RWPE2 (cell line): ENCODE results near the gene ARPC4.

Experiments used
- ATAC-seq: fragments of 200-7000 bp; cut with Tn5 transposase; 3 replicates; pipeline ENCODE4 v1.9.1; 2021; ENCODE audit warnings: low read depth
- DNase-seq: peaks from one replicate; pipeline ENCODE4 v3.0.0-alpha.2; 2020; ENCODE audit warnings: low spot score
- H3K27ac ChIP-seq: fragments of 450-650 bp; 2 replicates; pipeline ENCODE4 v1.5.1; 2017; ENCODE audit warnings: mild to moderate bottlenecking; ENCODE audit not compliant: poor library complexity, severe bottlenecking
- H3K27me3 ChIP-seq: fragments of 250-450 bp; sonication (Bioruptor Pico); 2 replicates; pipeline ENCODE4 v1.5.1; 2021; ENCODE audit warnings: mild to moderate bottlenecking, moderate library complexity; ENCODE audit not compliant: insufficient read depth, poor library complexity, severe bottlenecking
- H3K36me3 ChIP-seq: fragments of 250-450 bp; sonication (Bioruptor Pico); 2 replicates; pipeline ENCODE4 v1.5.1; 2020; ENCODE audit warnings: low read depth, mild to moderate bottlenecking, moderate library complexity
- H3K4me1 ChIP-seq: fragments of 250-450 bp; sonication (Bioruptor Pico); 2 replicates; pipeline ENCODE4 v1.5.1; 2021; ENCODE audit warnings: mild to moderate bottlenecking, moderate library complexity; ENCODE audit not compliant: insufficient read depth, poor library complexity, severe bottlenecking
- H3K4me3 ChIP-seq: fragments of 250-450 bp; sonication (Bioruptor Pico); 2 replicates; pipeline ENCODE4 v1.5.1; 2021; ENCODE audit warnings: mild to moderate bottlenecking, moderate library complexity; ENCODE audit not compliant: severe bottlenecking
- H3K9me3 ChIP-seq: fragments of 250-450 bp; sonication (Bioruptor Pico); 2 replicates; pipeline ENCODE4 v1.5.1; 2021; ENCODE audit warnings: mild to moderate bottlenecking, moderate library complexity; ENCODE audit not compliant: severe bottlenecking
- CTCF ChIP-seq: fragments of 450-650 bp; IDR thresholded peaks from one replicate; pipeline ENCODE4 v1.5.1; 2017; ENCODE audit warnings: mild to moderate bottlenecking, moderate library complexity; ENCODE audit not compliant: poor library complexity, severe bottlenecking

ARPC4 gene

DNA sequence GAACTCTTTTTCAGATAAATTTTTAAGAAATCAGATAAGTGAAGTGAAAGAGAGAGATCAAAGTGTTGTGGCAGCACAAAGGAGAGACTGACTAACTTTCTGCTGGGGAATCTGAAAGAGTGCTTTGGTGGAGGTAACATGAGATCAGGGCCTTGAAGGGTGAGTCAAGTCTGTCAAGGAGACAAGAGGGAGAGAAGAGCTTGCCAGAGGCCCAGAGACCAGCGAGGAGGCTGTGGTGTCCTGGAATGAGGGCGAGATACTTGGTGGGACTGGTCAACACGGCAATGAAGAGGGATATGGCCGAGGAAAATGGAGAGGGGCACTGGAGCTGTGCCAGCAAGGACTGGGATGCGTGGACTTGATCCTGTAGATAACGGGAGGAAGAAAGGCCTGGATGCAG is 5.2 kb upstream of the ARPC4 start:
- DNase-seq: no peak
- no peaks in the 10 kb centered on the region for H3K9me3 ChIP-seq
- no peak overlapping the region for H3K4me3 ChIP-seq
- H3K27ac ChIP-seq: no peak overlapping the region
- ATAC-seq: no peak
- no peak for TF ChIP-seq CTCF
- H3K4me1 ChIP-seq: peaks cover 2% of the 10 kb centered on the region
- H3K36me3 ChIP-seq: peaks cover 53% of the 10 kb centered on the region
- no peaks in the 10 kb centered on the region for H3K27me3 ChIP-seq

GRCh38 chr3:9791127-9791526 is 1.8 kb upstream of the ARPC4 start:
- no peak overlapping the region for H3K4me3 ChIP-seq
- DNase-seq (no peak), ATAC-seq (no peak)
- no peaks in the 10 kb centered on the region for H3K27me3 ChIP-seq
- no peak overlapping the region for H3K27ac ChIP-seq
- H3K4me1 ChIP-seq: peaks cover 2% of the 10 kb centered on the region
- TF ChIP-seq CTCF: no peak
- no peaks in the 10 kb centered on the region for H3K9me3 ChIP-seq
- H3K36me3 ChIP-seq: peaks cover 40% of the 10 kb centered on the region

DNA sequence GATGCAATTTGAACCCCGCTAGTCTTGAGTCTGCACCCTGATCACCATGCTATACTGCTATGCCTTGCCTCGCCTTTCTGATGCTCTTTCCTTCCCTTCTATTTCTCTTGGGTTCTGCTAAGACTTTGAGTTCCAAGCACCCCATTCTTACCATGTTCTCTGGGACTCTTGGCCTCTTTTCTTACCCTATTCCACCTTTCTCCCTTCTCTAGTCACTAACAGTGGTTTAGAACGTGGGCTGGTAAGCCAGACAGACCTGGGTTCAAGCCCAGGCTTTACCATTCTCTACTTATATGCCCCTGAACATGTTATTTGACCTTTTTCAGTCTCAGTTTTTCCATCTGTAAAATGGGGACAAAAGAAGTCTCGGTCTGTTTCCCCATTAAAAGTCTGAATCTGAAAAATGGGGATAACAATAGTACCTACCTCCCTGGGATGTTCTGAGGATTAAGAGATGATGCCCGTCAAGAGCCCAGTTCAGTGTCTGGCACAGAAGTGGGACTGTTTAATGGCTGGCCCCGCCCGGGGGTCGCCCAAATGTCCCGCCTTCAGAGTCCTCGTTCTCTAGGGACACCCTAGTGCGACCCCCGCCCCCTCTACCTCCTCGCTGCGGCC is 985 bp upstream of the ARPC4 start:
- no peak for TF ChIP-seq CTCF
- no peak for DNase-seq
- Histone ChIP-seq H3K9me3 (no peaks in the 10 kb centered on the region), H3K27me3 (no peaks in the 10 kb centered on the region), H3K4me3 (peak overlapping the region; percentile 72), H3K27ac (peak overlapping the region; percentile 70), H3K36me3 (peaks cover 33% of the 10 kb centered on the region), H3K4me1 (peaks cover 2% of the 10 kb centered on the region)
- ATAC-seq: no peak

DNA sequence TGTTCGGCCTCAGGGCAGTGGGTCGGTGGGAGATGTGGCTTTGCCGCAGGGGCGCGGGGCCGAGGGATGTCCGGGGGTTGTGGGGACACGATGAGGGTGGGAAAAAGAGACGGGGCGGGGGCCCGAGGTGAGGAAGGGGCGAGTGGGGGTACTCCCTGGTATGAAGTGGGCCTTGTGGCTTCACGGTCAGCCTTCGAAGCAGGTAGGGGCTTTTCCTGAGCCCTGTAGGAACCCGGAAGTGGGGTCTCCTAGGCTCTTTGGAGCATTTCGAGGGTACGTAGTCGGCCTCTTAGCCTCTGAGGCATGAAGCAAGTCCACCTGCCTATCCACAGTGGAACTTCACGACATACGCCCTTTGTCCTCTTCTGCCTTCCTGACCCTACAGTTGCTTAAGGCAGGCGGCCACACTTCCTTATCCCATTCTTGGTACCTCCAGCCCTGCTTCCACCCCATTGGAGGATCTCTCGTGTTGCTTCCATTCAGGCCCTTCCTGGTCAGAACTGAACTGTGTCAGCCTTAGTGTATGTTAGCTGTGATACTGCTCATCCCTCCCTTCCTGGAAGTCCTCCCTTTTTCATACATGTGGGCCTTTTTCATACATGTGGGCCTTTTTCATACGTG is 389 bp downstream of the ARPC4 start:
- Histone ChIP-seq H3K9me3 (no peaks in the 10 kb centered on the region), H3K36me3 (peaks cover 46% of the 10 kb centered on the region), H3K27me3 (no peaks in the 10 kb centered on the region), H3K4me3 (peak overlapping the region; percentile 72), H3K27ac (peak overlapping the region; percentile 70), H3K4me1 (peaks cover 2% of the 10 kb centered on the region)
- DNase-seq: no peak
- no peak for TF ChIP-seq CTCF
- ATAC-seq: peak; percentile 34

DNA sequence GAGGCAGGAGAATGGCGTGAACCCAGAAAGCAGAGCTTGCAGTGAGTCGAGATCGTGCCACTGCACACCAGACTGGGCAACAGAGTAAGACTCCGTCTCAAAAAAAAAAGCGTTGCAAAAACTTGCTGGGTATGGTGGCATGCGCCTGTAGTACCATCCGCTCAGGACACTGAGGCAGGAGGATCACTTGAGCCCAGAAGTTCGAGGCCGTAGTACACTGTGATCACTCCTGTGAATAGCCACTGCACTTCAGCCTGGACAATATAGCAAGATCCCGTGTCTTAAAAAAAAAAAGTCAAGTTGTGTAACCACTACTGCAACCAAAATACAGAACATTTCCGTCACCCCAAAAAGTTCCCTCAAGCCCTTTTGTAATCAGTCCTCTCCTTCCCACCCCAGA is 1.5 kb downstream of the ARPC4 start:
- H3K27ac ChIP-seq: no peak overlapping the region
- no peak for ATAC-seq
- H3K4me1 ChIP-seq: peaks cover 2% of the 10 kb centered on the region
- no peak for DNase-seq
- peaks cover 57% of the 10 kb centered on the region for H3K36me3 ChIP-seq
- TF ChIP-seq CTCF: no peak
- no peak overlapping the region for H3K4me3 ChIP-seq
- H3K27me3 ChIP-seq: no peaks in the 10 kb centered on the region
- no peaks in the 10 kb centered on the region for H3K9me3 ChIP-seq
